Glutamatergic neuron (in vitro differentiated cells): Measurements from ENCODE around the gene TTC16. TPM values are rescaled to one million over a fixed set of nuclear protein-coding genes. Genes with fewer than 3 reads are reported as not detected.

ENCODE experiments used
- DNase-seq: peaks from one replicate; pipeline ENCODE4 v3.0.0; 2022
- H3K27ac Mint-ChIP-seq: one replicate; pipeline ENCODE4 v1.8.0; 2020; ENCODE audit warnings: mild to moderate bottlenecking, mixed read lengths, inconsistent platforms; ENCODE audit not compliant: unreplicated experiment
- H3K27me3 Mint-ChIP-seq: one replicate; pipeline ENCODE4 v1.8.0; 2020; ENCODE audit warnings: mild to moderate bottlenecking, moderate library complexity, mixed read lengths, inconsistent platforms; ENCODE audit not compliant: unreplicated experiment
- H3K36me3 Mint-ChIP-seq: one replicate; pipeline ENCODE4 v1.8.0; 2020; ENCODE audit warnings: mild to moderate bottlenecking, mixed read lengths, inconsistent platforms; ENCODE audit not compliant: unreplicated experiment
- H3K4me1 Mint-ChIP-seq: one replicate; pipeline ENCODE4 v1.8.0; 2020; ENCODE audit warnings: mild to moderate bottlenecking, low read depth, mixed read lengths, inconsistent platforms; ENCODE audit not compliant: unreplicated experiment
- H3K4me3 Mint-ChIP-seq: one replicate; pipeline ENCODE4 v1.8.0; 2020; ENCODE audit warnings: mild to moderate bottlenecking, mixed read lengths, inconsistent platforms; ENCODE audit not compliant: unreplicated experiment
- H3K9me3 Mint-ChIP-seq: one replicate; pipeline ENCODE4 v1.8.0; 2020; ENCODE audit warnings: mild to moderate bottlenecking, moderate library complexity, mixed read lengths, inconsistent platforms; ENCODE audit not compliant: unreplicated experiment
- long read RNA-seq: library from polyadenylated mRNA; unstranded; transcript quantifications from one replicate; pipeline ENCODE4 v2.0.0, GENCODE V29; 2020; ENCODE audit not compliant: unreplicated experiment
- total RNA-seq: library from RNA; stranded (reverse); fragmentation: NEBNext Ultra II Directional; extraction: Animal tissue kit (Norgen Biotek cat#: 25700); gene quantifications from one replicate; pipeline ENCODE4 v1.2.1, GENCODE V29; 2021; ENCODE audit not compliant: unreplicated experiment
- TF ChIP-seq, protein P1 (sequence below): fragments of 200-600 bp; sonication (generic); IDR thresholded peaks from one replicate; pipeline ENCODE4 v1.5.0; 2021; ENCODE audit not compliant: partially characterized antibody, unreplicated experiment

The TTC16 gene, protein sequence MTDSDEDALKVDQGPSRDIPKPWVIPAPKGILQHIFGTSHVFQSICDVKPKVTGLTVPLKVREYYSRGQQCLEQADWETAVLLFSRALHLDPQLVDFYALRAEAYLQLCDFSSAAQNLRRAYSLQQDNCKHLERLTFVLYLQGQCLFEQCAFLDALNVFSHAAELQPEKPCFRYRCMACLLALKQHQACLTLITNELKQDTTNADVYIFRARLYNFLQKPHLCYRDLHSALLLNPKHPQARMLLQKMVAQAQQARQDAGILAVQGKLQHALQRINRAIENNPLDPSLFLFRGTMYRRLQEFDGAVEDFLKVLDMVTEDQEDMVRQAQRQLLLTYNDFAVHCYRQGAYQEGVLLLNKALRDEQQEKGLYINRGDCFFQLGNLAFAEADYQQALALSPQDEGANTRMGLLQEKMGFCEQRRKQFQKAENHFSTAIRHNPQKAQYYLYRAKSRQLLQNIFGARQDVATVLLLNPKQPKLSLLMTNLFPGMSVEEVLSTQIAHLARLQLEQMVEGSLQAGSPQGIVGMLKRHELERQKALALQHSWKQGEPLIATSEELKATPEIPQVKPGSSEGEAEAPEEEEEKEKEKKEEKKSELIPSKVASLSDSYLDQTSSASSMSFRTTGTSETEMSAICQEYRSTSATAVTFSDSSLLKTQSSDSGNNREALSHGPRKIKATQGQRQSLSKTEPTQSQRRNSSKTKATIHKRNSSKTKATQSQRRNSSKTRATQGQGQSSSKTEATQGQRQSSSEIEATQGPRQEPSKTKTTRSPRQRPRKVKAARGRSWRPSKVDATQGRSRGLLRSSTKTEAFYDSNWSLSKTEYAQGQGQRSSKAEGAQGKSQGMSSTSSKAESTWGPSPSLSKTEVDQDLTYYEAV
- total RNA-seq = not detected
- long read RNA-seq = 0 reads

DNA sequence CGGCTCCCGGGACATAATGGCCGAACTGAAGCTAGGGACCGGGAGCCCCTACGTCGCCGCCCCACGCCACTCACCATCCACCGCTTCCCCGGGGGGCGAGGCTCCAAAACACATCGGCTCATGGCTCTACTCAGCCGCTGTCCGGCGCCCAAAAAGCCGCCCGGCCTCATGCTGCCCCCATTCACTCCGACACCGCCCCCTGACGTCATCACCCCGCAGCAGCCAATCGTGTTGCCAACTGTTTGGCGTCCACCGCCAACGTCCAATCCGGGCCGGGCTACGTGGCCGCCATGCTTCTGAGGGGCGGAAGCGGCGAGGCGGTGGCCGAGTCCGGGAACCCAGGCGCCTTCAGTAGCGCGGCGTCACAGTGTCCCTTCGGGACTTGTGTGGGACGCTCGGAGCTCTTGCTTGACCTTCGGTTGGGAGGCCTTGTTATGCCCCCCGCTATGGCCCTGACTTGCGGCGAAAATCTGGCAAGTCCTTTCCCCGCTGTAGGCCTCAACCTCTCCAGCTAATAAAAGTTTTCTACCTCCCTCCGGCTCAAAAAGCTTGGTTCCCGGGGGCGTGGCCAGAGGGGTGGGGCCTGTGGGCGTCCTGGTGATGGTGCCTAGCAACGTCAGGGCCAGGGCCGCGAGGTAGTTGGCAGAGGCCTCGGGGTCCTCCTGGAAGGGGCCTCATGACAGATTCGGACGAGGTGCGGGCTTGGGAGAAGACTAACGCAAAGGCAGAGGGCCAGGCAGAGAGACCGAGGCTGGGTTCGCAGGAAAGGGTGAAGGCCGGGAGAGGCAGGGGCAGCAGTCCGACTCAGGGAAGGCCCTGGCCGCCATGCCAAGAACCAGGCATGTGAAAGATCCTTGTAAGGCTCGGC, at the start of gene TTC16, which contains the start of gene PTRH1:
Gene TTC16 (plus strand): TSS at position 610 of the 868 bp plus-strand sequence. CDS start 67 bp downstream, at position 677.
Gene PTRH1 (minus strand): TSS at position 194 of the 868 bp plus-strand sequence. CDS start 24 bp downstream, at position 170.
- Mint-ChIP-seq H3K4me1 (peaks cover 10% of the 10 kb centered on the region), H3K4me3 (peak within 1 kb of the TSS; percentile 100), H3K27me3 (peaks cover 8% of the 10 kb centered on the region), H3K27ac (no peak within 1 kb of the TSS), H3K36me3 (no peaks in the 10 kb centered on the region), H3K9me3 (peaks cover 10% of the 10 kb centered on the region)
- peak; percentile 99 for DNase-seq
- TF ChIP-seq, protein P1, sequence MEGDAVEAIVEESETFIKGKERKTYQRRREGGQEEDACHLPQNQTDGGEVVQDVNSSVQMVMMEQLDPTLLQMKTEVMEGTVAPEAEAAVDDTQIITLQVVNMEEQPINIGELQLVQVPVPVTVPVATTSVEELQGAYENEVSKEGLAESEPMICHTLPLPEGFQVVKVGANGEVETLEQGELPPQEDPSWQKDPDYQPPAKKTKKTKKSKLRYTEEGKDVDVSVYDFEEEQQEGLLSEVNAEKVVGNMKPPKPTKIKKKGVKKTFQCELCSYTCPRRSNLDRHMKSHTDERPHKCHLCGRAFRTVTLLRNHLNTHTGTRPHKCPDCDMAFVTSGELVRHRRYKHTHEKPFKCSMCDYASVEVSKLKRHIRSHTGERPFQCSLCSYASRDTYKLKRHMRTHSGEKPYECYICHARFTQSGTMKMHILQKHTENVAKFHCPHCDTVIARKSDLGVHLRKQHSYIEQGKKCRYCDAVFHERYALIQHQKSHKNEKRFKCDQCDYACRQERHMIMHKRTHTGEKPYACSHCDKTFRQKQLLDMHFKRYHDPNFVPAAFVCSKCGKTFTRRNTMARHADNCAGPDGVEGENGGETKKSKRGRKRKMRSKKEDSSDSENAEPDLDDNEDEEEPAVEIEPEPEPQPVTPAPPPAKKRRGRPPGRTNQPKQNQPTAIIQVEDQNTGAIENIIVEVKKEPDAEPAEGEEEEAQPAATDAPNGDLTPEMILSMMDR = no peak

DNA sequence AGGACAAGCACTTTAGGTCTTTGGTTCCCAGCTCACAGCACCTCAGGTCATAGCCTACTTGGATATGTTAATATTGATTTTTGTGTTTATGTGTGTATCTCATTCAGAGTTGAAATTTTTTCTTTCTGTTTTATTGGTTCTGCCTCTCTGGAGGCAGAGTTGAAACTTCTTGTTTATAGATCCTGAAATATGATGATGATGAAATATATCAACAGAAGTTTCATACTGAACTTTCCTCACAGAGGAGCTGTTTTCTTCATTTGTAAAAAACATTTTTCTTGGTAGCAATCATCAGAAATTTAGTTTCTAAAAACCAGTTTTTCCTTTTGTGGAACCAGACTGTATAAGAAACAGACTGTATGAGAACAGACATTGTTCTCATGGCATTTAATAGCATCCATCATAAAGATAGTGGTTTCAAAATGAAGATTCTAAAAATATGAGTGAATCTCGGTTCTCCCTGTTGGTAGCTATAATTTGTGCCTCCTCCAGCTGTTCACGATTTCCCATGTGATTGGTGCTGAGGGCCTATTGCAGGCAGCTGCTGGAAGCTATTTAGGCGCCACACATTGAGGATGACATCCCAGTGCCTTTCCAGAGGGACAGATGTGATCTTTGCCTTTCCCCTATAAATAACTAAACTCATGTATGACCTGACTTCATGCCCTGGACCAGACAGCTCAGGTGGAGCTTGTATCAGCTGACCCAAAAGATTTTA, 48.6 kb upstream of the TTC16 start:
- no peak for DNase-seq
- peaks cover 26% of the 10 kb centered on the region for H3K4me1 Mint-ChIP-seq

DNA sequence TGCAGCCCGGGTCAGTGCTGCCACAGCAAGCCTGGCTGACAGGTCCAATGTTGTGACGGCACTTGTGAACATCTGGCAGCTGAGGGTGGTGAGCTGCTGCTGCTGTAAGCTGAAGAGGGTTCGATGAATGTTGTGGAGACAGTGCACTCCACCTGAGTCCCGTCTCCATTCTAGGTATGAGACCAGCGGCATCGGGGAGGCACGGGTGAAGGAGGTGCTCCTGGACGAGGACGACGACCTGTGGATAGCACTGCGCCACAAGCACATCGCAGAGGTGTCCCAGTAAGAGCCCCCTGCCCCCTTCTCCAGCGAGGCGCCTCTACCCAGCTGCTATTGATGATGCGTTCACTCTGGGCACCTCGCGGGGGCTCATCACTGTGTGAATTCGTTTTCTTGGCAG, 48.0 kb upstream of the TTC16 start:
- H3K4me3 Mint-ChIP-seq = no peak overlapping the region
- DNase-seq = no peak
- peaks cover 2% of the 10 kb centered on the region for H3K9me3 Mint-ChIP-seq
- H3K36me3 Mint-ChIP-seq = peaks cover 16% of the 10 kb centered on the region
- H3K4me1 Mint-ChIP-seq = peaks cover 21% of the 10 kb centered on the region
- TF ChIP-seq, protein P1 = no peak
- H3K27ac Mint-ChIP-seq = peak overlapping the region; percentile 54
- peaks cover 12% of the 10 kb centered on the region for H3K27me3 Mint-ChIP-seq

More for the DNA sequence above, 48.6 kb upstream of the TTC16 start:
- Mint-ChIP-seq H3K4me3 (no peak overlapping the region), H3K9me3 (peaks cover 6% of the 10 kb centered on the region), H3K36me3 (peaks cover 16% of the 10 kb centered on the region), H3K27me3 (peaks cover 14% of the 10 kb centered on the region), H3K27ac (peak overlapping the region; percentile 54)
- TF ChIP-seq, protein P1 = no peak

DNA sequence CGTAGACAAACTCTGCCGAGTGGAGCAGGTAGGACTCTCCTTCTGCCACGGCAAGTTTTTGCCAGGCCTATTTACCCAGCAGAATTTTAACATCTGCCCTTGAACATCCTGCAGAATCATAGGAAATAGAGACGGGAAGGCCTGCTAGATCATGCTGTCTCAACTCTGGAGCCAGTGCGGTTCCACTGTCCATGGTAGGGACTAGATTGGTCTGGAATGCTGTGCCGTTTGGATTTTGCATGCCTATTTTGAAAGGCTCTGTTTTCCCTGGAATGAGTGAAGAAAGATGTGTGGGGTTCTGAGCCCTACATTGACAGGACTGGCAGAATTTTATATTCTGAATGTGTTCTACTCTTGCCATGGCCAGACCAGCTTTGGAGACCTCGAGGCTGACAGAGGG, 42.6 kb upstream of the TTC16 start:
- H3K9me3 Mint-ChIP-seq = no peaks in the 10 kb centered on the region
- peaks cover 8% of the 10 kb centered on the region for H3K36me3 Mint-ChIP-seq
- DNase-seq = no peak
- peaks cover 4% of the 10 kb centered on the region for H3K27me3 Mint-ChIP-seq
- no peak overlapping the region for H3K4me3 Mint-ChIP-seq
- H3K4me1 Mint-ChIP-seq = no peaks in the 10 kb centered on the region
- H3K27ac Mint-ChIP-seq = no peak overlapping the region
- TF ChIP-seq, protein P1 = no peak
